Transverse colon (tissue), 4 donors: Measurements from ENCODE around the gene SH3RF1.

Experiments used
- POLR2A ChIP-seq: fragments of 450-650 bp; IDR thresholded peaks from one replicate; pipeline ENCODE4 v1.6.1; 2016; ENCODE audit warnings: antibody characterized with exemption, mild to moderate bottlenecking, moderate library complexity
- POLR2AphosphoS5 ChIP-seq, 3 donors: sonication (generic); formaldehyde crosslinking; IDR thresholded peaks; one replicate each; pipeline ENCODE4 v1.6.1; 2016; ENCODE audit warnings: antibody characterized with exemption in 3 of 3
- TF ChIP-seq, protein P1 (sequence below), 5 experiments: fragments of 200-600 bp in 3 of 5; fragments of 450-650 bp in 2 of 5; sonication (generic) in 3 of 5; IDR thresholded peaks; 1 replicate in 2 of 5; 2 replicates in 3 of 5; pipeline ENCODE4 v1.5.1; 2016 to 2017; ENCODE audit warnings: antibody characterized with exemption in 5 of 5, inconsistent platforms in 3 of 5, mild to moderate bottlenecking in 2 of 5, moderate library complexity in 1 of 5

DNA sequence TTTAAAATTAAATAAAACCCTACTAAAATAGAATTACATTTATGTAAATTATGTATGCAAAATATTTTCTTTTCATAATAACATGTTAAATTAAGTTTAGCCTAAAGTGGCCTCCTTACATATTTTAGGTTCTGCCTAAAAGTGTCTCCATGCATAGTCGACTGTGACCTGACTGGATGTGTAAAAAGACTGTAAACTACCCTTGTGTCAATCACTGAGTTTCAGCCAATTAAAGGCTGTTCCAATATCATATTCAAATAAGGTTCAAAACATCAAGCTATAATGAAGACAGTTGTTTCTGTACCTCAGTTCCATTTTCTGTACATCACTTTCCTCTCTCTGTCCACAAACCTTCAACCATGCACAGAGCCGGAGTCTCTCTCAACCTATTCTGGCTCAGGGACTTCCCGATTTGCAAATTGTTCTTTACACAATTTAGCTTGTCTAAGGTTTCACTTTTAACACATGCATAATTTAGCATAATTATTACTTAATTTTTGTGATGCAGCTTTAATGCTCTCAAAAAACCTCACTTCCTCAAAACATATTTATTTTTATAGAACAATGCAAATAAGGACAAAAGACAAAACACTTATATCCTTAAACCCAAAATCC, 60.1 kb downstream of the SH3RF1 start:
- TF ChIP-seq POLR2A (no peak), POLR2AphosphoS5 (IDR thresholded peaks at IDR 0.05) (no peak)
- TF ChIP-seq, protein P1, sequence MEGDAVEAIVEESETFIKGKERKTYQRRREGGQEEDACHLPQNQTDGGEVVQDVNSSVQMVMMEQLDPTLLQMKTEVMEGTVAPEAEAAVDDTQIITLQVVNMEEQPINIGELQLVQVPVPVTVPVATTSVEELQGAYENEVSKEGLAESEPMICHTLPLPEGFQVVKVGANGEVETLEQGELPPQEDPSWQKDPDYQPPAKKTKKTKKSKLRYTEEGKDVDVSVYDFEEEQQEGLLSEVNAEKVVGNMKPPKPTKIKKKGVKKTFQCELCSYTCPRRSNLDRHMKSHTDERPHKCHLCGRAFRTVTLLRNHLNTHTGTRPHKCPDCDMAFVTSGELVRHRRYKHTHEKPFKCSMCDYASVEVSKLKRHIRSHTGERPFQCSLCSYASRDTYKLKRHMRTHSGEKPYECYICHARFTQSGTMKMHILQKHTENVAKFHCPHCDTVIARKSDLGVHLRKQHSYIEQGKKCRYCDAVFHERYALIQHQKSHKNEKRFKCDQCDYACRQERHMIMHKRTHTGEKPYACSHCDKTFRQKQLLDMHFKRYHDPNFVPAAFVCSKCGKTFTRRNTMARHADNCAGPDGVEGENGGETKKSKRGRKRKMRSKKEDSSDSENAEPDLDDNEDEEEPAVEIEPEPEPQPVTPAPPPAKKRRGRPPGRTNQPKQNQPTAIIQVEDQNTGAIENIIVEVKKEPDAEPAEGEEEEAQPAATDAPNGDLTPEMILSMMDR (IDR thresholded peaks at IDR 0.05) = no peak
